GM23338 (cell line): ENCODE measurements around the gene RAB40C. TPM values are rescaled to one million over a fixed set of nuclear protein-coding genes. Genes with fewer than 3 reads are reported as not detected.

Experiments
- ATAC-seq: fragments of 200-7000 bp; cut with Tn5 transposase; 3 replicates; pipeline ENCODE4 v1.9.1; 2020
- DNase-seq: peaks from one replicate; pipeline ENCODE4 v3.0.0-alpha.2; 2015; ENCODE audit warnings: low spot score
- H2AFZ ChIP-seq: fragments of 200-600 bp; sonication (generic); 2 replicates; pipeline ENCODE4 v1.8.0; 2016; ENCODE audit warnings: antibody characterized with exemption, mild to moderate bottlenecking, moderate library complexity
- H3F3A ChIP-seq: fragments of 200-600 bp; sonication (generic); replicated peaks from 2 replicates; pipeline ENCODE4 v1.8.0; 2017; ENCODE audit warnings: antibody characterized with exemption, mixed run types, low read depth
- H3K27ac ChIP-seq: fragments of 200-600 bp; sonication (generic); 2 replicates; pipeline ENCODE4 v1.6.1; 2016; ENCODE audit warnings: low read depth
- H3K27me3 ChIP-seq: fragments of 200-600 bp; sonication (generic); 2 replicates; pipeline ENCODE4 v1.8.0; 2016; ENCODE audit warnings: mild to moderate bottlenecking, mixed run types, moderate library complexity; ENCODE audit not compliant: insufficient read depth
- H3K36me3 ChIP-seq: fragments of 200-600 bp; sonication (generic); 2 replicates; pipeline ENCODE4 v1.8.0; 2016; ENCODE audit warnings: mild to moderate bottlenecking; ENCODE audit not compliant: insufficient read depth
- H3K4me1 ChIP-seq: fragments of 200-600 bp; sonication (generic); 2 replicates; pipeline ENCODE4 v1.8.0; 2016; ENCODE audit warnings: mild to moderate bottlenecking, moderate library complexity; ENCODE audit not compliant: insufficient read depth
- H3K4me2 ChIP-seq: fragments of 200-600 bp; sonication (generic); 2 replicates; pipeline ENCODE4 v1.7.1; 2017; ENCODE audit warnings: mixed run types
- H3K4me3 ChIP-seq: fragments of 200-600 bp; sonication (generic); 2 replicates; pipeline ENCODE4 v1.6.1; 2016; ENCODE audit warnings: mixed run types
- H3K79me2 ChIP-seq: fragments of 200-600 bp; sonication (generic); replicated peaks from 2 replicates; pipeline ENCODE4 v1.8.0; 2017; ENCODE audit warnings: mild to moderate bottlenecking; ENCODE audit not compliant: insufficient read depth
- H3K9me2 ChIP-seq: fragments of 200-600 bp; sonication (generic); 2 replicates; pipeline ENCODE4 v1.8.0; 2017; ENCODE audit not compliant: insufficient read depth
- H4K20me1 ChIP-seq: fragments of 200-600 bp; sonication (generic); replicated peaks from 2 replicates; pipeline ENCODE4 v1.8.0; 2017; ENCODE audit warnings: mild to moderate bottlenecking; ENCODE audit not compliant: insufficient read depth
- H3K27ac Mint-ChIP-seq: 2 replicates; pipeline ENCODE4 v1.8.0; 2020; ENCODE audit warnings: inconsistent platforms, mild to moderate bottlenecking, moderate library complexity, mixed read lengths
- H3K27me3 Mint-ChIP-seq: 3 replicates; pipeline ENCODE4 v1.8.0; 2022; ENCODE audit warnings: low read depth, mild to moderate bottlenecking, moderate library complexity, mixed read lengths, inconsistent platforms; ENCODE audit not compliant: insufficient read depth, poor library complexity
- H3K36me3 Mint-ChIP-seq: 3 replicates; pipeline ENCODE4 v1.8.0; 2021; ENCODE audit warnings: low read depth, mild to moderate bottlenecking, inconsistent platforms, moderate library complexity, mixed read lengths
- H3K4me1 Mint-ChIP-seq: 3 replicates; pipeline ENCODE4 v1.8.0; 2020; ENCODE audit warnings: mild to moderate bottlenecking, inconsistent platforms, mixed read lengths
- H3K4me3 Mint-ChIP-seq: 3 replicates; pipeline ENCODE4 v1.8.0; 2021; ENCODE audit warnings: moderate library complexity, mild to moderate bottlenecking, inconsistent platforms, mixed read lengths
- H3K9me3 Mint-ChIP-seq: 3 replicates; pipeline ENCODE4 v1.8.0; 2020; ENCODE audit warnings: moderate library complexity, mild to moderate bottlenecking, inconsistent platforms, mixed read lengths
- CREB1 ChIP-seq: fragments of 250-450 bp; sonication (Bioruptor Pico); IDR thresholded peaks from 2 replicates; pipeline ENCODE4 v1.5.0; 2020; ENCODE audit warnings: low read depth, mild to moderate bottlenecking, moderate library complexity
- EZH2 ChIP-seq: fragments of 200-600 bp; sonication (generic); IDR thresholded peaks from one replicate; pipeline ENCODE4 v1.8.0; 2017; ENCODE audit warnings: antibody characterized with exemption, mild to moderate bottlenecking, low read depth; ENCODE audit not compliant: unreplicated experiment
- NANOG ChIP-seq: IDR thresholded peaks from 2 replicates; pipeline ENCODE4 v1.6.1; 2016; ENCODE audit warnings: antibody characterized with exemption, borderline replicate concordance
- STAT1 ChIP-seq: IDR thresholded peaks from one replicate; pipeline ENCODE4 v1.6.1; 2016; ENCODE audit warnings: antibody characterized with exemption; ENCODE audit not compliant: unreplicated experiment
- ZNF114 ChIP-seq: fragments of 250-450 bp; sonication (Bioruptor Pico); IDR thresholded peaks from 2 replicates; pipeline ENCODE4 v1.5.0; 2020; ENCODE audit warnings: mild to moderate bottlenecking, moderate library complexity
- ZNF331 ChIP-seq: fragments of 250-450 bp; sonication (Bioruptor Pico); IDR thresholded peaks from 2 replicates; pipeline ENCODE4 v1.5.0; 2020; ENCODE audit warnings: low read depth, mild to moderate bottlenecking, moderate library complexity
- ZNF462 ChIP-seq: fragments of 250-450 bp; sonication (Bioruptor Pico); IDR thresholded peaks from 2 replicates; pipeline ENCODE4 v1.5.0; 2020; ENCODE audit warnings: mild to moderate bottlenecking, moderate library complexity
- polyA plus RNA-seq: library from polyadenylated mRNA; unstranded; fragments of >200 nt; fragmentation: Nextera tagmentation; extraction: Ambion mirVana; gene quantifications from 2 replicates; pipeline ENCODE4 v1.2.1, GENCODE V29; 2016
- total RNA-seq: library from RNA; depleted of rRNA; stranded (reverse); fragments of >200 nt; shearing (Covaris generic); gene quantifications from 2 replicates; pipeline ENCODE4 v1.2.3, GENCODE V29; 2014
- TF ChIP-seq, protein P1 (sequence below), 2 experiments: fragments of 200-600 bp in 1 of 2; sonication (generic) in 1 of 2; conservative IDR thresholded peaks; 2 replicates each; pipeline versions ENCODE4 v1.5.1 to v1.6.1; 2016 to 2017; ENCODE audit warnings: antibody characterized with exemption in 2 of 2, low read depth in 2 of 2, mild to moderate bottlenecking in 2 of 2, moderate library complexity in 1 of 2

Gene RAB40C
- total and polyA plus RNA-seq, 2 experiments from 2014 or later, result 11.2 to 24.6 TPM

- TF ChIP-seq ZNF462 (CRISPR knock-in tag) (no peak), ZNF114 (CRISPR knock-in tag) (no peak), STAT1 (no peak), EZH2 (no peak)
Measured at GRCh38 chr16:609316-609715, 19.4 kb downstream of the RAB40C start (continued).

DNA sequence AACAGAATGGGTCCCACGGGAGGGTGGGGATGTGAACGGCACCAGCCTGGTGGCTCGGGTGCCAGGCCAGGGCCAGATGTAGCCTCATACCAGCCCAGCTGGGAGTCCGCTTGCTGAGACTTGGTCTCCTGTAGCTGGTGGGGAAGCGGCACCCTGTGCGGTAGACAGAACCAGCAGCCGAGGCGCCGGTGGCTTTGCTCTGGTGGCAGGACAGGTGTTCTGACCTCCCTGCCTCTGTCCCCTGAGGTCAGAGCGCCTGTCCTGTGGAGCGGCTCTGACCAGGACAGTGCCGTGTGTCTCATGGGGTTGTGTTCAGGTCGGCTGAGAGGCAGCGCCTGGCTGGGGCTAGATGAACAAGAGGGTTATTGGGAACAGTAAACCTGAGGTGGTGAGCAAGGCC is 20.1 kb downstream of the RAB40C start:
- peaks cover 15% of the 10 kb centered on the region for H3K27me3 Mint-ChIP-seq
- no peak overlapping the region for H2AFZ ChIP-seq
- peaks cover 21% of the 10 kb centered on the region for H3K9me3 Mint-ChIP-seq
- no peak overlapping the region for H3K4me3 Mint-ChIP-seq
- peaks cover 9% of the 10 kb centered on the region for H3K4me1 Mint-ChIP-seq
- DNase-seq (no peak), ATAC-seq (no peak)
- H3K4me2 ChIP-seq, result no peak overlapping the region
- no peaks in the 10 kb centered on the region for H3K27me3 ChIP-seq
- H3K27ac Mint-ChIP-seq, result no peak overlapping the region
- H3K27ac ChIP-seq, result no peak overlapping the region
- H4K20me1 ChIP-seq, result peaks cover 4% of the 10 kb centered on the region
- H3K36me3 ChIP-seq, result no peaks in the 10 kb centered on the region
- peaks cover 4% of the 10 kb centered on the region for H3F3A ChIP-seq
- peaks cover 21% of the 10 kb centered on the region for H3K36me3 Mint-ChIP-seq
- H3K4me1 ChIP-seq, result no peaks in the 10 kb centered on the region
- peaks cover 2% of the 10 kb centered on the region; the same call in 1 of the 2 replicates for H3K79me2 ChIP-seq
- H3K9me2 ChIP-seq, result no peaks in the 10 kb centered on the region
- no peak overlapping the region for H3K4me3 ChIP-seq
- no peak for TF ChIP-seq NANOG
- no peak for TF ChIP-seq CREB1 (CRISPR knock-in tag)
- no peak for TF ChIP-seq ZNF331 (CRISPR knock-in tag)
- TF ChIP-seq, protein P1, sequence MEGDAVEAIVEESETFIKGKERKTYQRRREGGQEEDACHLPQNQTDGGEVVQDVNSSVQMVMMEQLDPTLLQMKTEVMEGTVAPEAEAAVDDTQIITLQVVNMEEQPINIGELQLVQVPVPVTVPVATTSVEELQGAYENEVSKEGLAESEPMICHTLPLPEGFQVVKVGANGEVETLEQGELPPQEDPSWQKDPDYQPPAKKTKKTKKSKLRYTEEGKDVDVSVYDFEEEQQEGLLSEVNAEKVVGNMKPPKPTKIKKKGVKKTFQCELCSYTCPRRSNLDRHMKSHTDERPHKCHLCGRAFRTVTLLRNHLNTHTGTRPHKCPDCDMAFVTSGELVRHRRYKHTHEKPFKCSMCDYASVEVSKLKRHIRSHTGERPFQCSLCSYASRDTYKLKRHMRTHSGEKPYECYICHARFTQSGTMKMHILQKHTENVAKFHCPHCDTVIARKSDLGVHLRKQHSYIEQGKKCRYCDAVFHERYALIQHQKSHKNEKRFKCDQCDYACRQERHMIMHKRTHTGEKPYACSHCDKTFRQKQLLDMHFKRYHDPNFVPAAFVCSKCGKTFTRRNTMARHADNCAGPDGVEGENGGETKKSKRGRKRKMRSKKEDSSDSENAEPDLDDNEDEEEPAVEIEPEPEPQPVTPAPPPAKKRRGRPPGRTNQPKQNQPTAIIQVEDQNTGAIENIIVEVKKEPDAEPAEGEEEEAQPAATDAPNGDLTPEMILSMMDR (conservative IDR thresholded peaks at IDR 0.05; ENCODE audit: low read depth in 2 of 2), result no peak
- no peak for TF ChIP-seq STAT1
- no peak for TF ChIP-seq ZNF462 (CRISPR knock-in tag)
